ENCODE data around the gene ASTL.
"Not testable (repeated sequence)": the region's sequence is repeated elsewhere in the genome, so short reads cannot be mapped to it uniquely, and the experiment has no call there.

Gene ASTL

GRCh38 chr2:96087130-96087529 is 51.2 kb downstream of the ASTL start:
- TF ChIP-seq, protein P1, sequence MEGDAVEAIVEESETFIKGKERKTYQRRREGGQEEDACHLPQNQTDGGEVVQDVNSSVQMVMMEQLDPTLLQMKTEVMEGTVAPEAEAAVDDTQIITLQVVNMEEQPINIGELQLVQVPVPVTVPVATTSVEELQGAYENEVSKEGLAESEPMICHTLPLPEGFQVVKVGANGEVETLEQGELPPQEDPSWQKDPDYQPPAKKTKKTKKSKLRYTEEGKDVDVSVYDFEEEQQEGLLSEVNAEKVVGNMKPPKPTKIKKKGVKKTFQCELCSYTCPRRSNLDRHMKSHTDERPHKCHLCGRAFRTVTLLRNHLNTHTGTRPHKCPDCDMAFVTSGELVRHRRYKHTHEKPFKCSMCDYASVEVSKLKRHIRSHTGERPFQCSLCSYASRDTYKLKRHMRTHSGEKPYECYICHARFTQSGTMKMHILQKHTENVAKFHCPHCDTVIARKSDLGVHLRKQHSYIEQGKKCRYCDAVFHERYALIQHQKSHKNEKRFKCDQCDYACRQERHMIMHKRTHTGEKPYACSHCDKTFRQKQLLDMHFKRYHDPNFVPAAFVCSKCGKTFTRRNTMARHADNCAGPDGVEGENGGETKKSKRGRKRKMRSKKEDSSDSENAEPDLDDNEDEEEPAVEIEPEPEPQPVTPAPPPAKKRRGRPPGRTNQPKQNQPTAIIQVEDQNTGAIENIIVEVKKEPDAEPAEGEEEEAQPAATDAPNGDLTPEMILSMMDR (IDR thresholded peaks at IDR 0.05; ENCODE audit: insufficient read depth, low read depth, low read length, missing control alignments), result no peak
- DNase-seq (ENCODE audit: low read depth), result no peak
- H3K4me3 ChIP-seq (ENCODE audit: low read length), result no peak overlapping the region

- no peak overlapping the region for H3K4me3 ChIP-seq (ENCODE audit: low read length)
- no peak for DNase-seq (ENCODE audit: low read depth)
Observed at GRCh38 chr2:96085541-96086355, 52.6 kb downstream of the ASTL start.

DNA sequence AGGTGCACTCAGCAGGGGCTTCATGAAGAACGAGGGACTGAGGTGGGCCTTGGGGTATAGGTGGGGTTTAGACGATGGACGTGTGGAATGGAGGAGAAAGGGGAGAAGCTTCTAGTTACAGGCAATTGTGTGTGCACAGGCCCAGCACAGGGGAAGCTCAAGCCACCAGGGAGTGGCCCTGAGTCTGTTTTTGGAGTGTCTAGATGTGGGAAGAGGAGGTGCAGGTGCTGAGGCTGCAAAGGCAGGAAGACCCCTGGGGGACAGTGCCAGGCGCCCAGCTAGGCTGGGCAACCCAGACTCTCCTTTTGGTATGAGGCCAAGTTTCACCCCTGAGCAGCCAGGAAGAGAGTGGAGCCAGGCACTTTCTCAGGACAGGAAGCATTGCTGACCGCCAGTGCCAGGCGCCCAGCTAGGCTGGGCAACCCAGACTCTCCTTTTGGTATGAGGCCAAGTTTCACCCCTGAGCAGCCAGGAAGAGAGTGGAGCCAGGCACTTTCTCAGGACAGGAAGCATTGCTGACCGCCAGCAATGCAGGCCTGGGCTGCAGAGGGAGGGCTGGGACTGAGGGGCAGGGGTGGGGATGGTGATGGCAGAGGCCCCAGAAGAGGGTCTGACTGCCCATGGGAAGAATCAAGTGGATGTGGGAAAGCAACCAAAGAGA is 53.3 kb downstream of the ASTL start:
- not testable (repeated sequence) for DNase-seq (ENCODE audit: low read depth); H3K4me3 ChIP-seq (ENCODE audit: low read length)

More at GRCh38 chr2:96085541-96086355, 52.6 kb downstream of the ASTL start:
- TF ChIP-seq, protein P1 (IDR thresholded peaks at IDR 0.05; ENCODE audit: insufficient read depth, low read depth, low read length, missing control alignments), result no peak

DNA sequence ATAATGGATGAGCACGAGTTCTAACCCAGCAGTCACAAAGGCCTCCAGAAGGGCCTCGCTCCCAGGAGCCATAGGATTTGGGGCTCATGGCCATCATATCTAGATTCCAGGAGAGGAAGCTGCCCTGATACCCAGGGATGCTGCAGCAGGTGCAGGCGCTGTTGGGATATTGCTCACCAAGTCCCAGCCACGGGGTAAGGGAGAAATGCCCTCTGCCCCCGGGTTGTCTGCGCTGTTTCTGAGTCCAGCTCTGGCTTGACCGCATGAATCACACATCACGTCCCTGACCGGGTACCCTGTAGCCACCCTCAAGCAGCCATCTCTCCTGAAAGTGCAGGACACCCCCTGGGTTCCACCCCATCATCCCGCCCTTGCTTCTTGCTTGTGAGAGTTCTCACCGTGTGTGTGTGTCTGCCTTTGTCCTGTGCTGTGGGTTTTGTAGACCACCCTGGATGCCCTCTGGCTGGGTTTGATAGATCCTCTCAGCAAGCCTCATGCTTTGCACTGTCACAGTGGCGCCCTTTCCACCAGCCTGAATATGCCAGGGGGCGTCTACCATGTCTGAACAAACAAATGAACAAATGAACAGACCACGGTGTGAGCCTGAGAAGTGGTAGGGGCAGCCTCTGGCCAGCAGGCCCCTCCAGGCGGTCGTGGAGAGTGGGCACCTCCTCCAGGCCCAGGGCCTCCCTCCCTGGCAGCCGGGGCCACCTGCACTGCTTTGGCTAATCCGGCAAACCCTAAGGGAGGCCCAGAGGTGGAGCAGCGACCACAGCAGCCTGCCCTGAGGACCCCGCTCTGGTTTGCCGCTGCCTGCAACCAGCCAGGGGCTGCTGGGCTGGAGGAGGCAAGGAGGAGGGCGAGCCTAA is 54.1 kb downstream of the ASTL start:
- DNase-seq (ENCODE audit: low read depth), result no peak
- TF ChIP-seq, protein P1 (IDR thresholded peaks at IDR 0.05; ENCODE audit: insufficient read depth, low read depth, low read length, missing control alignments), result no peak
- H3K4me3 ChIP-seq (ENCODE audit: low read length), result no peak overlapping the region

DNA sequence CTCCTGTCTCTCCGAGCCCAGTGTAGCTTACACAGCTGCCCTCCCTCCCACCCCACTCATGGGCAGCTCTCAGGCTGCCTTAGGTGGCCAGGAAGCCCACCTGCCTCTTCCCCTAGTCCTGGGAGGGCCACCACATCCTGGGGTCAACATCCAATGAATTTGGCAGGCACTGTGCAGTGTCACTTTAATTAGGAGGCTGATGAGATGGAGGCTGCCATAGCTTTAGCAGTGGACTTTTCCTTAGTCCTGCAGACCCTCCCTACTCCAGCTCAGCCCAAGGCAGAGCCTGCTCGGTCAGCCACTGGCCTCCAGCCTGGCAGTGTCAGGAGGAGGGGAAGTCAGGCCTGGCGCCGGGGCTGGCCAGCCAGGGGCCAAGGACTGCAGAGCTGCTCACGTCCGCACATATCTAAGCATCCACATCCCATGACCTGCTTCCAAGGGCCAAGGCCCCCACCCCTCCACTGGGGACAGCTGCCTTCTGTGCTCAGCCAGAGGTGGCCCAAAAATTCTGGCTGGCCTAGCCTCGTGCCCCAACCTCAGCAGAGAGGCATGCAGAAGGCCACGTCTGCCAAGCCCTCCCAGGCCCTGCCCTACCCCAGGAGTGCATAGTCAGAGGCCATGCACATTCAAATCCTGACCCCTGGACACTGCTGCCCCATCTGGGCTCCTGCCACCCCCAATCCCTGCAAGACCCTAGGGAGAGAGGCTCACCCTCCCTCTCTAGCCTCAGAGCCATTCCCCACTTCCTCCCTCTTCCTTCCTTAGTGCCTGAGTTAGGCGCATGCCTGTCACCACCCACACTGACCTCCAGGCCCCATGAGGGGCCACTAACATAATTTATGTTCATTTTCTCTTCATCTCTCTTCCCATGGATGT is 55.0 kb downstream of the ASTL start:
- no peak overlapping the region for H3K4me3 ChIP-seq (ENCODE audit: low read length)
- TF ChIP-seq, protein P1 (IDR thresholded peaks at IDR 0.05; ENCODE audit: insufficient read depth, low read depth, low read length, missing control alignments), result no peak
- DNase-seq (ENCODE audit: low read depth), result no peak

DNA sequence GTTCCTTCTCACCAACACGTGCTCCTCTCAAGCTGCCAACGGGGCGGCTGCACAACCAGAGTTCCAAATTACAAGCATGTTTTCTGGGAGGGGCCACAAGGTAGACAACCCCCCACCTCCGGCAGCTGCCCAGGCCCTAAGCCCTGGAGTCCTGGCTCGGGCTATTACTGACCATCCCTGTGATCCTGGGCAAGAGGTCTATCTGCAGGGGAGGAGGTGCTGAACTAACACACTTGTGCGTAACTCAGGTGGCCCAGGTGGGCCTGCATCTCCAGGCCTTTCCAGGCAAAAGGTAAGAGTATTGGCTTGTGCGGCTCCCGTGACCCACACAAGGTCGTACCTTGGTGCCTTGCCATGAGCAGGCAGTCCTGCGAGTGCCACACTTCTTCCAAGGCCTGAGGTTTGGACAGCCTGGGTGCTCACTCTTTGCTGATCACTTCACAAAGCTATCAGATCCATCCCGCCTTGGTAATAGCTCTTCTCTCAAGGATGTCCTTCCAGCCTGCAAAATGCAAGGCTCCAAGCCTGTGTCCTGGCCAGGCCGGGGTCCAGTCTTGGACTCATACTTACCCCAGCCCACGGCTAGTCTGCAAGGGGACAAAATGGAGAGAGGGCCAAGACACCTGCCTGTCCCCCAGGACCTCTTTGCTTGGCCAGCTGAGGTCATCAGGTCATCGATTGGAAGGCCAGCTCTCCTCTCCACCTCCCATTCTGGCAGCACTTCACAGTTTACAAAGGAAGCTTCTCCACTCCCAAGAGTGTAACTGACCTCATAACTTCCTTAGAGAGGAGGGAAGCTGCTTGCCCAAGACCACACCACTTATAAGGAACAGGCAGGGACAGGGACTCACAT is 55.9 kb downstream of the ASTL start:
- DNase-seq (ENCODE audit: low read depth), result no peak
- TF ChIP-seq, protein P1 (IDR thresholded peaks at IDR 0.05; ENCODE audit: insufficient read depth, low read depth, low read length, missing control alignments), result no peak
- H3K4me3 ChIP-seq (ENCODE audit: low read length), result no peak overlapping the region
